ENCODE measurements around the gene GLB1L3.

Gene GLB1L3

DNA sequence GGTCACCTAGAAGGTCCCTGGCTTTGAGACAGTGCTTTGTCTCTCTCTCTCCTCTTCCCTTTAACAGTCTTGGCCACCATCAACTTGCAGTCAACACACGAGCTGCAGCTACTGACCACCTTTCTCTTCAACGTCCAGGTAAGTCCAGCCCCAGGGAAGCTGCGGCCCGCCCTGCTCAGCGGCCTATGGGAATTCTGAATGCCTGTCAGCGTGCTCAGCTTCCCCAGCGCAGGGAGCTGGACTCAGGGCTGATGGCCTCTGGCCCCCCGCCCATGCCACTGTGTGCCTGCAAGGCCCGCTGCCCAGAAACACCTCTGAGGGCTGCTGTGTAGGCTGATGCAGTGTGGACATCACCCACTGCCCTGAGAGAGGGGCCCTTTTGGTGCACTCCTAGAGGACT, 88.1 kb downstream of the GLB1L3 start:
- DNase-seq (ENCODE audit: extremely low read depth, insufficient read length) = no peak
- no peak overlapping the region for H3K4me3 ChIP-seq (replicated peaks; ENCODE audit: low read depth, low read length)
- H3K27me3 ChIP-seq (replicated peaks; ENCODE audit: control insufficient read depth, insufficient read depth, low read length) = no peaks in the 10 kb centered on the region

DNA sequence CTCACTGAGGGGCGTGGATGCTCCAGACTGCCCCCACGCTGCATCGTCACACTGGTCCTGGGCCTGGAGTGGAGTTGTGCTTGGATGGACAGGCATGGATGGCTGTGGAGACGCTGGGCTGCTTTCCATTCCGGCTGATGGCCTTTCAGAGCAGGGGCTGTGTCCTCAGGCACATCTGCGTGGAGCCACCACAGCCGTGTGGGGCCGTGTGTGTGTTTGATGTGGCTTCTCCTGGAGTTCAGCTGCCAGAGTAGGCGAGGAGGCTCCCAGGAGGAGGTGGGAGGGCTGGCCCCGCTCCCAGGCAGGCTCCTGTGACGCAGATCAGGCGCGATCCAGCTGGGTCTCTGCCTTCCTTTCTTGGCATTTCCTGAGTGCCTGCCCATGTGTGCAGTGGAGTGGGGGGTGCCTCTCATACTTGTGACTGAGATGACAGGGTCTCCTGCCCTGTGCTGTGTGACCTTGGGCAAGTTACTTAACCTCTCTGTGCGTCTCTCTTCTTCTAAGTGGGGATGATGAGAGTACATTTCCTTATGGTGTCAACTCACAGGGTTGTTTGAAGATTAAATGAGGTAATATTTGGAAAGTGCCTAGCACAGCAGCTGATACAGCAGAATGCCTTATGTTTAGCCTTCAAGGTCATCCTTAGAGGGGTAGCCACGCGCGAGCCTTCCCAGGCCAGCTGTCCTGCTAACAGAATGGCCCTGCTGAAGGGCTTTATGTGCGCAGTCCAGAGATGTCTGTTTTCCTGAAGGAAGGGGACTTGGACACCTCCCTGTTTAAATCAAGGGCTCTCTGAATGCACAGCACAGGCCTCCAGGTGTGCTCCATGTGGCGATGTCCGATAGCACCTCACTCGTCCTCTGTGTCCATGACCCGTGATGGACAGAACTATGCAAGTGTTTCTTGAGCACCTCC, 89.1 kb downstream of the GLB1L3 start:
- Histone ChIP-seq H3K36me3 (ENCODE audit: control insufficient read depth, insufficient read depth, low read length) (no peaks in the 10 kb centered on the region), H3K27me3 (replicated peaks; ENCODE audit: control insufficient read depth, insufficient read depth, low read length) (no peaks in the 10 kb centered on the region; the same call in 1 of the 2 replicates), H3K4me3 (replicated peaks; ENCODE audit: low read depth, low read length) (no peak overlapping the region)
- TF ChIP-seq CTCF (IDR thresholded peaks at IDR 0.05; ENCODE audit: insufficient read depth, low read length, poor library complexity, severe bottlenecking) = no peak
- no peak for DNase-seq (ENCODE audit: extremely low read depth, insufficient read length)

More for the DNA sequence above, 88.1 kb downstream of the GLB1L3 start:
- H3K36me3 ChIP-seq (ENCODE audit: control insufficient read depth, insufficient read depth, low read length) = no peaks in the 10 kb centered on the region
- TF ChIP-seq CTCF (IDR thresholded peaks at IDR 0.05; ENCODE audit: insufficient read depth, low read length, poor library complexity, severe bottlenecking) = no peak

DNA sequence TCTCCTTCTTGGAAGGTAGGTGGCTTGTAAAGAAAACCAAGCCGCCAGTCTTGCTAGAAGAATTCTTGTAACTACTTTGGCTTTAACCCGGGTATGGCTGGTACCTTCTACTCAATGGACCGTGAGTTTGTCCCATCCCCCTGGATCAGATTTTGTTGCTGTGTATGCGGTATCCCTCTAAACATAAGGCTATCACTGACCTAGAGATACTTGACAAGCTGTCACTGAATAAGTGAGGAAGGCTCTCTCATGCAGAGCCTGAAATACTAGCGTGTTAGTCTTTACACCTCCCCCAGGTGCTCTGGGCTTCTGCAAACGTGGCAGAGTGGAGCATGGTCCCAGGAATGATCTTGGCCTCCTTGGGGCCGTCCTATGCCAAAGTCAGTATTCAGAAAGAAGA, 90.1 kb downstream of the GLB1L3 start:
- no peak for TF ChIP-seq CTCF (IDR thresholded peaks at IDR 0.05; ENCODE audit: insufficient read depth, low read length, poor library complexity, severe bottlenecking)
- no peak overlapping the region for H3K4me3 ChIP-seq (replicated peaks; ENCODE audit: low read depth, low read length)
- no peak for DNase-seq (ENCODE audit: extremely low read depth, insufficient read length)
- no peaks in the 10 kb centered on the region for H3K36me3 ChIP-seq (ENCODE audit: control insufficient read depth, insufficient read depth, low read length)
- H3K27me3 ChIP-seq (replicated peaks; ENCODE audit: control insufficient read depth, insufficient read depth, low read length) = no peaks in the 10 kb centered on the region; the same call in 1 of the 2 replicates

DNA sequence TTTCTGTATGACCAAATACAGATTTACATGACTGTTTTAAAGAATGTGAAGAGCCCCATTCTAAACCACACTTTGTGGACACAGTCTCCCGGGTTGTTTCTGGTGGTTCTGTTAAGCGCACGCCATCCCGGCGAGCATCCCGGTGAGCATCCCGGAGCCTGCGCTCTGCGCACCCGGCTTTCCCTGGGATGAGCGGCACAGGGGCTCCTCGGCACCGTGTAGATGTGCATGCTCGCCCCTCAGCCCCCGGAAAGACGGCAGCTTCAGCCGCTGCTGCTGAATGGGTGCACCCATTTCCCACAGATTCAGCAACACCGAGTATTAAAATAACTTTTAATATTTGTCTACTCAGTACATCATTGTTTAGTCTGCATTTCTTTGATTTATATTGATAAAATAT, 91.6 kb downstream of the GLB1L3 start:
- Histone ChIP-seq H3K27me3 (replicated peaks; ENCODE audit: control insufficient read depth, insufficient read depth, low read length) (no peaks in the 10 kb centered on the region; the same call in 1 of the 2 replicates), H3K36me3 (ENCODE audit: control insufficient read depth, insufficient read depth, low read length) (no peaks in the 10 kb centered on the region), H3K4me3 (replicated peaks; ENCODE audit: low read depth, low read length) (no peak overlapping the region)
- DNase-seq (ENCODE audit: extremely low read depth, insufficient read length) = no peak
- no peak for TF ChIP-seq CTCF (IDR thresholded peaks at IDR 0.05; ENCODE audit: insufficient read depth, low read length, poor library complexity, severe bottlenecking)

Measured in GM06990 (cell line).